Nephron (organoid): Measurements from ENCODE around the gene TLR6.

ENCODE experiments used
- H3K27ac Mint-ChIP-seq, 3 experiments: 2 replicates each; pipeline ENCODE4 v1.8.0; 2020; ENCODE audit warnings: mixed read lengths in 3 of 3, mild to moderate bottlenecking in 2 of 3, moderate library complexity in 1 of 3
- H3K27me3 Mint-ChIP-seq: 2 replicates; pipeline ENCODE4 v1.8.0; 2021; ENCODE audit warnings: low read depth, mild to moderate bottlenecking, moderate library complexity, mixed read lengths
- H3K36me3 Mint-ChIP-seq: 2 replicates; pipeline ENCODE4 v1.8.0; 2020; ENCODE audit warnings: low read depth, mixed read lengths
- H3K4me1 Mint-ChIP-seq: 2 replicates; pipeline ENCODE4 v1.8.0; 2020; ENCODE audit warnings: mixed read lengths
- H3K4me3 Mint-ChIP-seq, 3 experiments: 2 replicates each; pipeline ENCODE4 v1.8.0; 2020; ENCODE audit warnings: mild to moderate bottlenecking in 3 of 3, mixed read lengths in 3 of 3, moderate library complexity in 2 of 3
- H3K9me3 Mint-ChIP-seq: 2 replicates; pipeline ENCODE4 v1.8.0; 2020; ENCODE audit warnings: mixed read lengths
- CTCF ChIP-seq, 3 experiments: fragments of 200-600 bp; sonication (generic); IDR thresholded peaks; one replicate each; pipeline ENCODE4 v1.5.0; 2021; ENCODE audit warnings: antibody characterized with exemption in 3 of 3; ENCODE audit not compliant: unreplicated experiment in 3 of 3

Gene TLR6

GRCh38 chr4:38804654-38805295, 51.8 kb downstream of the TLR6 start, which contains the start of gene TLR1:
Gene TLR1 (minus strand): TSS chr4:38804791. CDS start chr4:38798831, 5,960 bp downstream.
- H3K36me3 Mint-ChIP-seq = no peaks in the 10 kb centered on the region
- no peaks in the 10 kb centered on the region for H3K27me3 Mint-ChIP-seq
- TF ChIP-seq CTCF (IDR thresholded peaks at IDR 0.05; ENCODE audit: unreplicated experiment in 3 of 3) = peak; percentile 28 to 51 (median 48)
- peaks cover 10% of the 10 kb centered on the region for H3K4me1 Mint-ChIP-seq
- peaks cover 21% of the 10 kb centered on the region for H3K9me3 Mint-ChIP-seq
- H3K4me3 Mint-ChIP-seq = peak within 1 kb of the TSS in 2 of 3 experiments; percentile 36 to 73
- peak within 1 kb of the TSS; percentile 74 to 96 (median 84) for H3K27ac Mint-ChIP-seq

- Mint-ChIP-seq H3K27me3 (no peaks in the 10 kb centered on the region), H3K4me1 (peaks cover 10% of the 10 kb centered on the region), H3K4me3 (peak overlapping the region in 2 of 3 experiments; percentile 36 to 73), H3K9me3 (peaks cover 18% of the 10 kb centered on the region), H3K36me3 (no peaks in the 10 kb centered on the region), H3K27ac (peak overlapping the region; percentile 74 to 96 (median 84))
- TF ChIP-seq CTCF (IDR thresholded peaks at IDR 0.05; ENCODE audit: unreplicated experiment in 3 of 3) = no peak
These were observed 52.6 kb downstream of the TLR6 start for GRCh38 chr4:38803833-38804653.

GRCh38 chr4:38802561-38803355, 53.9 kb downstream of the TLR6 start:
- Mint-ChIP-seq H3K9me3 (peaks cover 18% of the 10 kb centered on the region), H3K36me3 (no peaks in the 10 kb centered on the region), H3K27ac (no peak overlapping the region), H3K4me1 (peaks cover 10% of the 10 kb centered on the region), H3K27me3 (no peaks in the 10 kb centered on the region), H3K4me3 (no peak overlapping the region)
- TF ChIP-seq CTCF (IDR thresholded peaks at IDR 0.05; ENCODE audit: unreplicated experiment in 3 of 3) = no peak

- H3K9me3 Mint-ChIP-seq = peaks cover 18% of the 10 kb centered on the region
- H3K27ac Mint-ChIP-seq = no peak overlapping the region
- H3K36me3 Mint-ChIP-seq = no peaks in the 10 kb centered on the region
- peaks cover 10% of the 10 kb centered on the region for H3K4me1 Mint-ChIP-seq
- no peak overlapping the region for H3K4me3 Mint-ChIP-seq
- TF ChIP-seq CTCF (IDR thresholded peaks at IDR 0.05; ENCODE audit: unreplicated experiment in 3 of 3) = no peak
- no peaks in the 10 kb centered on the region for H3K27me3 Mint-ChIP-seq
These were observed 55.6 kb downstream of the TLR6 start for GRCh38 chr4:38800961-38801450.

- Mint-ChIP-seq H3K9me3 (peaks cover 18% of the 10 kb centered on the region), H3K27me3 (no peaks in the 10 kb centered on the region), H3K27ac (no peak overlapping the region), H3K4me3 (no peak overlapping the region), H3K36me3 (no peaks in the 10 kb centered on the region), H3K4me1 (peaks cover 10% of the 10 kb centered on the region)
- no peak for TF ChIP-seq CTCF (IDR thresholded peaks at IDR 0.05; ENCODE audit: unreplicated experiment in 3 of 3)
These were observed 56.3 kb downstream of the TLR6 start for GRCh38 chr4:38800366-38800765.
